ENCODE data around the gene CA9.

The CA9 gene

DNA sequence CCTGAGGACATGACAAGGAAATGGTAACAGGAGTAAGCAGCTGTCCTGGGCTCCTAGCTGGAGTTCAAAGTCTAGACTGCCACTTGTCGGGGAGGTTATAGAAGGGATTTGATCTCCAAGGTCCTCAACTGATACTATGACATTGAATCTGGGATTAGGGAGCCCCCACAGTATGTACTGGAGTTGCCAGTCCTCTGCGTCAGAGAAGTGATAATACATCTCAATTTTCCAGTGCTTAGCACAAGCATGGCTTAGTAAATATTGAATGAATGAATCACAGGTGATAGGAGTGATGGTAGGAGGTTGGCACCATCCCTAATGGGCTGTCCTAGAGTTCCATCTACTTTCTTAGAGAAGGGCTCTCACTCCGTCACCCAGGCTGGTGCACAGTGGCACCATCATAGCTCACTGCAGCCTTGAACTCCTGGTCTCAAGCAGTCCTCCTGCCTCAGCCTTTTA lies 22.2 kb downstream of the CA9 start:
- DNase-seq, result no peak

DNA sequence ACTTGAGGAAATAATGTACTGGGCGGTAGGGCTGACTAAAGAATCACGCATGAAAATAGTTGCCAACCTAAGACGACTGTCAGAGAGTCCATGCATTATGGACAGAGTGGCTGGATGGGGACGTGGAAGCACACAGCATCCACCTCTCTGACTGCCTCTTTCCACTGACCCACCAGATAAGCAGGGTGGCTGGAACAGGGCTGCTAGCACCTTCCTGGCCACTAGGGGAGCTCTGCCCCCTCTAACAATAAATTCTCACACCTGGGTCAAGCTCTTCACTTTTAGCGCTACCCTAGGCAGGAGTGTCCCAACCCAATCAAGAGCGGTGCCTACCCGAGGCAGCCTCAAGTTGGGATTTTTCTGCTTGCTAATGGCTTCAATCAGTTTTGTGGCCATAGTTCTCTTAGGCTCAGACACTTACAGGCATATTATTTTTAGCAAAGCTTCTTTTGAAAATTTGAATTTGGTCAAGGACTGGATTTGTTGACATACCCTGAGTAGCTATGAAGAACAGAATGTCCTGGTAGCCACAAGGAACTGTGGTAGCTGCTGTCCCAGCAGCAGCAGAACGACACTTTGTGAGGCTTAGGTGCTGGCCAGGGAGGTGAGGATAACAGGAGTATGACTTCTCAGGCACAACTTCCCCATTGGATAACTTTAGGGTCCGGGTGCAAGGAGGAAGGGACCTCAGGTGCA lies 22.9 kb downstream of the CA9 start:
- DNase-seq, result peak; percentile 60

DNA sequence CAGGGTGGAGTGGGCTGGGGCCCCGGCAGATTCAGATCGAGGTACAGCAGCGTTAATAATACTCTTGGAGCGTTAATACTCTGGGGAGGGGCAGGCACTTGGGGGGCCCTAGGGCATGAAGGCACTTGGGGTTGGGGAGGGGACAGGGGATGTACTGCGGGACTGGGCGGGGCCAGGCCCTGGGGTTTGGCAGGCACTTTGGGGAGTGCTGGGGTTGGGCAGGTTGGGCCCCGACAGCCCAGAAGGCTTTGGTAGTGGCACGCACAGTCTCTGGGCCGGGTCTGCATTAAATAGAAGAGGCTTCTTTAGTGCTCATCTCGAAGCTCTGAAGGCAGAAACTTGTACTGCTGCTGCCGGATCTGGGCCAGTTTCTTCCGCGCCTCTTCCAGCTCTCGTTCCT lies 23.8 kb downstream of the CA9 start:
- DNase-seq, result no peak

DNA sequence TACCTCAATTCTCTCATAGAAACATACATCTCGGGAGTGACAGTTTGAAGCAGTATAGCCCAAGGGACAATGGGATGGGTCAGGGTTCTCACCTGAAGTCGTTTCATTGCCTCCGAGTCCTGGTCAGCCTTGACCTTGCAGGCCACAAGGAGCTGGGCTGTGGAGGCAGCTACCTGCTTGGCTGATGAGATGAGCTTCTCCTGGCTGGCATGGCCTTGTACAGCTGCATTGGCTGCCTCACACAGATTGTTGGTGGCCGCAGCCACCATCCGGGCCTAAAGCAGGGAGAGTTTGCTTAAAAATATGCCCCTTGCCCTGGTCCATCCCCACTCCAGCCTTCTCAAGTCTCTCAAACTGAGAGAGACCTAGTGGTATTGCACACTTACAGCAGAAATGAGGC lies 24.5 kb downstream of the CA9 start:
- no peak for DNase-seq

DNA sequence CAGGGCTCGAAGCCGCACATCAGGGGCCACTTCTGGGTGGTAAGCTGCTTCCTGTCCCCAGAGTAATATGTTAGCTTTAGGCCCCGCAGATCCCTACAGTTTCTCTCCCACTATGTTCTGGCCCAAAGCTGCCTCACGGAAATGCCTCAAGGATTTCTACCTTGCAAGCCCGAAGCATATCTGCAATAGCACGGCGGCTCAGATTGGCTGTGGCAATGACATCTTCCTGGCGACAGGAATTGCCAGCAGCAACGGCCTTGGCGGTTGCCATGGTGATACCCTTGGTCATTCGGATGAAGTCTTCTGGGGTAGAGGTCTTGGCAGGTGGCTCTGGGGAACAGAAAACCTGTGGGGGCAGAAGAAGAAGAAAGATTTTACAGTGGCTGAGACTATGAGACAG lies 26.3 kb downstream of the CA9 start:
- DNase-seq, result no peak

DNA sequence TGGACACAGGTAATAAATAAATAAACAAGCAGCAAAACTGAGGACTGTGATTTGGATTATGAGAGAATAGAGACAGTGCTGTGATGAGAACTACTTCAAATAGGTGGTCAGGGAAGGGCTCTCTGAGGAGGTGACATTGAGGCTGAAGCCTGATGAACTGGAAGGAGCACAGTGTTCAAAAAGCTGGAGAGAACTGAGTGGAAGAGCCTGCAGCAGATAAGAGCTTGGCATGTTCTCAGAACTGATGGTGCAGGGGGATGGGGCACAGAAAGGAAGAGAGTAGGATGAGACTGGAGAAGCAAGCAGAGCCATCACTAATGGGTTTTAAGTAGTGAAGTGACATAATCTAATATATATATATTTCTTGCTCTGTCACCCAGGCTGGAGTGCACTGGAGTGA lies 27.2 kb downstream of the CA9 start:
- no peak for DNase-seq

DNA sequence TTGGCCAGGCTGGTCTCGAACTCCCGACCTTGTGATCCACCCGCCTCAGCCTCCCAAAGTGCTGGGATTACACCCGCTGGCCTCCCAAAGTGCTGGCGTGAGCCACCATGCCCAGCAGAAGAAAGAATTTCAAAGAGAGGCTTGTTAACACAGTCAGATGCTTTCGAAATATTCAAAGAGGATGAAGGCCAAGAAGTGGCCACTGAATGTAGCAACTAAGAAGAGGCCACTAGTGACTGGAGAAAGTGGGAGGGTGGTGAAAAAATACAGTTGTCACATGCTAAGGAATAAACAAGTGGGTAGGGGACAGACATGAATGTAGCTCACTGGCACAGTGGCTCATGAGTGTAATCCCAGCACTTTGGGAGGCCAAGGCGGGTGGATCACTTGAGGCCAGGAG lies 29.0 kb downstream of the CA9 start:
- DNase-seq, result no peak

DNA sequence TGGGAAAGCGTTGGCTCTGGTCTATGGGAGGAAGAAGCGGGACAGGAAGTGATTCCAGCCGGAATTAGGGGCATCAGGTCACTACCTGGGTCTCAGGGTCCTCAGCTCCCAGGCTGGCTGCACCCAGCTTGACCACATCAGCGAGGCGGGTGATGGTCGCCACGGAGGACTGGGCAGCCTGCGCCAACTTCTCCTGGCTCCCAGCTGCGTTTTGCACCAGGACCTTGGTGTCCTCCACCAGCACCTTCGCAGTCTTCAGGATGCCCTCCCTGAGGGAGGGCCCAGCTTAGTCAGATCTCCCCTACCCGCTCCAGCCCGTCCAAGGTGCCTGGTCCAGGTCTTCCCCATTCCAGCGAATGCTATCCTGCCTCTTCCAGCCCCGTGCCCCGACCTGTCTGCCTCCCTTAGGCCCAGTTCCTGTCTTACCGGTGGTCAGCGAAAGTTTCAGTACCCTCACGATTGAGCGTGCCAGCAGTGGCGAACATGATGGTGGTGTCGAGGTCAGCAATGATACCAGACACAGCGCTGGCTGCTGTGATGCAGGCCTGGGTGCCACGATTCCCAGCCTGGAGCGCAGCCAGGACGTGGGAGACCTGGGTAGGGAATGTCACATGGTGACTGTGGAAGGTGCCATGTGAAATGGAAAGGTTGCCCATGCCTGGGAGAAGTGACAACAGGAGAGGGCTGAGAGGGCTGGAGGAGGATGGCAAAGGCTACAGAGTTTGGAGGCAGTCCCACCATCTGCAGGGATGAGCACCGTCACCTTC lies 30.4 kb downstream of the CA9 start:
- DNase-seq, result no peak

DNA sequence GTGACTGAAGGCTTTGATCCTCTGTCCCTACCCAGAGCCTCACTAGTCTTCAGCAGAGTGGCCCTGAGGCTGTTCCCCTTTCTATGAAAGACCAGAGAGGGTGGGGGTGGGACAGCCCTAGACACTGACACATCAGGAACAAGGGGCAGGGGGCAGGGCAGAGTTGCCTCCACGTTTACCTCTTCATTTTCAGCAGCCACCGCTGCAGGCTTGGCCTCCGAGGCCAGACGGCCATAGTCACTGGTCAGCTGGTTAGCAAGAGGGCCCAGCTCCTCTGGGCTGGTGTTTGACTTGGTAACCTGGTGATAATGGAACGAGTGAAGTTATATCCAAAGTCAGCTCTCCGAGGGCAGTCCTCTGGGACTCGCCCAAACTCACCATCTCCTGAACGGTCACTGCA lies 31.6 kb downstream of the CA9 start:
- DNase-seq, result no peak

DNA sequence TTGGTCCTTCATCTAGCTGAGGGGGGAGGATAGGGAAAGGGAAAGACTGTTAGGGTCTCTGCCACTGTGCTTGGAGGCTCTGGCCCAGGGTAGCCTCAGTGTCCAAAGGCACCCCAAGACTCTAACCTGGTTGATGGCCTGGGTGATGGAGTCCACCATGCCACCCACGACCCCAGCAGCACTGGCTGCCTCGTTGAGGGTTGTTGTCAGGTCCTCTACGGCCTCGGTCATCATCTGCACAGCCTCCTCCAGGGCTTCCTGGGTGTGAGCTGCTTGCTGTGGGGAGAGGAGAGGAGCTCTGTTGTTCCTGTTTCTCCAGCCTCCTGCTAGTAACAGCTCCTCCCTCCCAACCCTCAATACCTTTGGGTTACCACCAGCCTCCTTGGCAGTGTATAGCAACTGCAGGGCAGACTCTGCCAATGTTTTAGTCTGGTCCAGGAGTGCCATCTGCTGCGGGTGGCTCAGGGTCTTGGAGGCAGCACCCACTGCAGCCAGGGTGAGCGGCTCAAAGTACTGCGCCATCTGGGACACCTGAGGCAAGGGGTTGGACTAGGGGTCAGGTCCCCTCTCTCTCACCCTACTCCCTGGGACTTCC lies 32.2 kb downstream of the CA9 start:
- no peak for DNase-seq

DNA sequence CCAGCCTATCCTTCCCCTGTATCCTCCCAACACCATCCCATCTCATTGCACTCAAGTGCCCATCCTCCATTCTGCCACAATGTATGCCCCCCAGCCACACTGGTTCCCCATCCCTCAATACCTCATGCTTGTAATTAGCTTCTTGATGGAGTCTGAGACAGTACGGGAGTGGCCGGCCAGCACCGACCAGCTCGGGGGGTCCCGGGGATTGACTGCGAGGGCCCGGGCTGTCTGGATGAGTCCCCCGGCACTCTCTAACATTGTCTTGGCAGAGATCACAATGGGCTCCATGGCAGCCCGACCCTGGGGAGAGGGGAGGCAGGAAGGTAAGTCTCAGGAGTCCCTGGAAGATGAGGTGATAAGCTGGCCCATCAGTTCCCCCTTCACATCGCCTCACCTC lies 33.2 kb downstream of the CA9 start:
- DNase-seq, result no peak

DNA sequence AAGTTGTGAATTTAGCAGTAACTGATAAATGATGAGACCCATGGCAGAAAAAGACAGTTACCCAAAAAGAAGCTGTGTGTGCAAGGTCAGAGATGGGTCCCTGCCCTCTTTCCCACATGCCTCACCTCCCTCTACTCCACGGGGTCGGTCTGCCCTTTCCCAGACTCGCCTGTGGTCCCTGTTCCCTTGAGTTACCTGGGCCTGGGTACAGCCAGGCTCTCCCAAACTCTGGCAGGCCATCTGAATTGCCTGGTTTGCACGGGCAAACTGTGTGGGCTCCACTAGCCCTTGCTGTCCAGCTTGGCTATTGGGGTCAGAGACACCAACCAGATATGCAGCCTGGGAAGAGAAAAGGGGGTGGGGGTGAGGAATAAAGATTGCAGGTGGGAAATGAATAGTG lies 34.4 kb downstream of the CA9 start:
- no peak for DNase-seq

DNA sequence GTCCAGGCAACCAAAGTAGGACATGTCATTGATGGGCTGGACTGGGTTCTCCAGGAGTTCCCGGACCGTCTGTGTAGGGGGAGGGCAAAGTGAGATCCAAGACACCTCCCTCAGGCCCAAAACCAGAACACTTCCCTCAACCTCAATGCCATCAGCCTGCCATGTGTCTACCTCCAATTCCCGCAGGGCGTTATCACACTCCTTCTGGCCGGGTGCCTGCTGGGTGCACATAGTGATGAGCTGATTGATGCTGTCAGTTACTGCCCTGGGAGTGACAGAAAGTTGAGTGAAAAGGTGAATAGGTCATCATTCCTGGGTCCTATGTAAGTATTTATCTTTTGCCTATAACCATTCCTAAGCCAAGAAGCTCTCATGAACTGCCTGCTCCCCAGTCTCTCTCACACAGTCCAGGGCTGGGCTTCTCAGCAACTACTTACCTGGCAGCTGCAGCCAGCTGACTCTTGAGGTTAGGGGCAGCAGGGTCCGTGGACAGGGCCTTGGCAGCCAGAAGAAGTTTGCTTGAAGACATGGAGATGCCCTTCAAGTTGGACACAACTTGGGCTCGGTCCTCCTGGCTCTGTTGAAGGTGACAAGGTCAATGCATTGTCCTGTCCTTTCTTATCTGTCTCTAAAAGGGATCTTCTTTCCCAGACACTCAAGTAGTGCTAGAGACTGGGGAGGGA lies 37.2 kb downstream of the CA9 start:
- DNase-seq, result no peak

DNA sequence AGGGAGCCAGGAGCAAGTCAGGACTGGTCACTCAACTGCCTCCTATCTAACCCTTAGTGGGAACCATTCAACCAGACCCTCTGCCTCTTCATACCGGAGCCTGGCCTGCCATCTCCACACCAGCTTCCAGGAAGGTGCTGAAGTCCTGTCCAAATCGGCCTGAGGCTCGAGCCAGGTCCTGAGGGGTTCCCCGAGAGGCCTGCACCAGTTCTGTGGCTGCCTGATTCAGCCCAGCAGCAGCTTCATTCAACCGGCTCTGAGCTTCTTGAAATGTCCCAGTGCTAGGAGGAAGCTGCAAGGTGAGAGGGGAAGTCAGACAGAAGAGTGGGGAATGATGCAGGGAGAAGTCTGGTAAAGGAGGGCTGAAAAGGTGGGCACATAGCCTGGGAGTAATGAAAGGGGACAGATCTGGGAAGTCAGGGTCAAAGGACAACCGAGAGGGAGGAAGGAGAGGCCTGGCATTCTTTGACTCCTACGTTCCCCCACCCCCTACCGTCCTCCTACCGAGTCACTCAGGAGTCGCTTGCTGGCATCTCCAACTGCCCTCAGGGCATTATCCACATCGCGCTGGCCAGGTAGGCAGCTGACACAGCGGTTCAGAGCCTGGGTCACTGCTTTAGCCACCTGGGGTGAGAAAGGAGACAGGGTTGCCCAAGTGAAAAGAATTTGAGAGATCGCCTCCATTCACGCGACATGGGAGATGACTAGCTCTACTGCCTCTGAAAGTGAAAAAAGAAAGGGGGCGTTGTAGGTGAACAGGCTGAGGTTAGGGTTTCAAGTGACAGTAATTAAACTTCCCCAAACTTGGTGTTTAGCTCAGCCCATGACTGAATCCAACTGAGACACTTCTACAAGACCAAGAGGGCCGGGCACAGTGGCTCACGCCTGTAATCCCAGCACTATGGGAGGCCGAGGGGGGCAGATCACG lies 38.0 kb downstream of the CA9 start:
- DNase-seq, result no peak

DNA sequence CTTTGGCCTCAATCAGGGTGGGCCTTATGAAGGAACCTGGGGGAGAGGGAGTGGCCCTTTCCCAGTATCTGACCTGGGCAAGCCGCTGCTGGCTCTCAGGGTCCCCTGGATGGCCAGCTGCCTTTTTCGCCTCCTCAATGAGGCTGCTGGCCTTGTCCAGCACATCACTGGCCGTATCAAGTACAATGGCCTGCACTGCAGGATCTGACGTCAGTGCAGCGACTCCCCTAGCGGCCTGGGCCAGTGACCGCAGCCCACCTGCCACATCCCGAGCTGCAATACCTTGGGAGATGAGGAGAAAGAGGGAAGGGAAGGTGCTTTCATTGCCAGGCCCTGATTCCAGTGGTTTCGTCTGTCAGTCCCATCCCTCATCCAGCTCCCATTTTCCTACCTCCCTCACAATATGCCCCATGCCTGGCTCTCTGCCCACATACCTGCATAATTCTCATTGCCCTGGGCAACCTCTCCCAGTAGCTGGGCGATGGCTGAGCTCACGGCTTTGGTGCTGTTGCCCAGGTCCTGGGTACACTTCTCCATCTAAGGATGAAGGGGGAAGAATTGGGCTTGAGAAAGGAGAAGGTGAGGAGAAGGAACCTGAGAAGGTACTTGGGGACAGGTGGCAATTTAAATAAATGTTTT lies 39.2 kb downstream of the CA9 start:
- DNase-seq, result no peak

DNA sequence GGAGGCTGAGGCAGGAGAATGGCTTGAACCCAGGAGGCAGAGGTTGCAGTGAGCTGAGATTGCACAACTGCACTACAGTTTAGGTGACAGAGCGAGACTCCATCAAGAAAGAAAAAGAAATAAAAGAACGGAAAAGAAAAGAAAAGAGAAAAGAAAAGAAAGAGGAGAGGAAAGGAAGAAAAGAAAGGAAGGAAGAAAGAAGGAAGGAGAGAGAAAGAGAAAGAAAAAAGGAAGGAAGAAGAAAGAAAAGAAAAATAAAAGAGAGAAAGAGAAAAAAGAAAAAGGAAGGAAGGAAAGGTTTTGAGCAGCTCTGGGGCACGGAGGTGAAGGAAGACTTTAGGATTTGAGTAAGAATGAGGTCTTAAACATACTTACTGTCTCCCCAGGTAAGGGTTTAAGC lies 39.9 kb downstream of the CA9 start:
- no peak for DNase-seq

DNA sequence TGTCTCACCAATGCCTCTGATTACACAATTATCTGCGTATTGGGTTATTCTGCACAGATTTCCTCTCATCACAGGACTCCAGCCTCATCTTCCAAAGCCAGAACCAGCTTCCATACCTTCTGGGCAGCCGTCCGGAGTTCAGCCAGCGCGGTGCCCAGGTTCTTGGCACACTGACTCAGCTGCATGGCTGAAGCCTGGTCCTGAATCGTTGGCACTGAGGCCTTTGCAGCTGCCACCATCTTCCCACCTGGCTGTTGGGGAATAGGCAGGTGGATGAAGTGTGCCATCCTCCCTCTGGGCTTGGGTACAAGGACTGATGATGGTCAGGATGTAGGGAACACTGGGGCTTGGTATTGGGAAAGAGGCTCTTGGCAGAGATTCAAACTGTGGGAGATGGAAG lies 40.4 kb downstream of the CA9 start:
- DNase-seq, result no peak

DNA sequence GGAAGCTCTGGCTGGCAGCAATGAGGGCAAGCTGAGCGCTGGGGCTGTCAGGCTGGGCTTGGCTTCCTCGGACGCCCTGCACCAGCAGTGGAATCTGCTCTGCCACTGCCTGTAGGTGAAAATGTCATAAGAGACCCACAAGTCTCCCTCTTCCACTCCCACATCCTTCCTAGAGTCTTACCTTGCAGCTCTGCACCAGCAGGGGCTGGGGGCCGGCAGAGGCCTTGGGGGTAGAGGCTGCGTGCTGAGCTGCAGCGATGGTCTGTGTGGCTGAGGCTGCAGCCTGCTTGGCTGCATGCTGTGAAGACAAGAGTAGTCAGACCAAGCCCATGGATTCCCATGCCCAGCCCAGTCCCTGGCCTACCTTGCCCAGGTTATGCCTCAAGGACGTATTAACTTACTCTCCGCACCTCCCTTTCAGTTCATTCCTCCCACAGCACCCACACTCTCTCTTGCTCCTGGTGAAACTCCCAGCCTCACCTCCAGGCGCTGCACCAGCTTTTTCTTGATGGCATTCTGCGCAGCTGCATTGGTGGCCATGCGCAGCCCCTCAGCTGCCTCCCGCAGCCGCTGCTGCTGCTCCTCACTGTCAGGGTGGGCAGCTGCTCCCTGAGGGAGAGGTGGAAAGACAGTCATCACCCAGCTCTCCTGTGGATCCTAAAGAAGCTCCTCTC lies 41.0 kb downstream of the CA9 start:
- no peak for DNase-seq

DNA sequence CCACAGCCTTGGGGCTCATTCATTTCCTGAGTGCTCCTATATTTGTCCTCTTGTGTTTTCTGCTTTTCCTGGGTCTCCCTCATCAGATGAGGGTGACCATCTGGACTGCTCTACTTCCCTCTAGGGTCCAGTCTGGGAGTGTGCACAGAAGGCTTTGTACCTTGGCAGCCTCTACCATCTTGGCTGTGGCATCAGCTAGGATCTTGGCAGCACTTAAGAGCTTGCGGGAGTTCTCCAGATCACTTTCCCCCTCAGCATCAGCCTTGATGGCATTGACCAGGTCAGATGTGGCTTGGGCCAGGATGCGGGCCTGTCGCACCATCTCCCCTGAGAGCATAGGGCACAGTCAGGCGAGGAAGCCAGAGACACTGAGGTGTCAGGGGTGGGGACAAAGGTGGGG lies 42.5 kb downstream of the CA9 start:
- no peak for DNase-seq

DNA sequence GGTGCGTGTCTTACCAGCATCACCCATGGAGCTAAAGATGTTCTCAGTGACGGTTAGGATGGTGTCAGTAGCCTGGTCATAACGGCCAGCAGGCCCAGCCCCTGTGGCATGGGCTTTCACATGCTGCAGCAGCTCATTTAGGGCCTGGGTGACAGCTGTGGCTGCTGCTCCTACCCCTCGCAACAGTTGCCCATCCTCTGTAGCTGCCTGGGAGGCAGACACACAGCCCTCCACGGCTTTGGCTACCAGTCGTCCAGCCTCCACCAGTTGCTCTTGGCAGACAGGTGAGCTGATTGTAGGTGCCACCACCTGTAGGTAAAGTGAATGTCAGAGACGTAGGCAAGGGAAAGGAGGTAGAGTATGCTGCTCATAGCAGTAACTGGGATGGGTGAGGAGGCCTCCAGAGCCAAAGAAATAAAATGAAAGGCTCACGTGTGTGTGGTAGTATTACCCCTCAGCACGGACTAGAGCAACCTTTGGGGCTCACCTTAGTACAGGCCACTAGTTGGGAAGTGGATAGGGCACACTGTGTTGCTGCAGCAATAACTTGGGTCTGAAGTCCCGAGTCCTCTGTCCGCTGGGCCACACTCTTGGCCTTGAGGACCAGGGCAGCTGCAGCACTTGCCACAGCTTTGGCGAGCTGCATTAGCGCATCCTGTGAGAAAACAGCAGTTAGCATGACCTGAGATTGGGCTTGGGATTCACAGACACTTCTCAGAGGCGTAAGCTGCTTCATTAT lies 43.6 kb downstream of the CA9 start:
- no peak for DNase-seq
